H1 (cell line): Measurements from ENCODE around the gene ABHD12. TPM values are rescaled to one million over a fixed set of nuclear protein-coding genes. Genes with fewer than 3 reads are reported as not detected.

Source experiments
- BRCA1 ChIP-seq: IDR thresholded peaks from 2 replicates; pipeline ENCODE4 v1.6.1; 2012; ENCODE audit warnings: low read depth, low read length, improper control_type of control experiment
- MAX ChIP-seq: IDR thresholded peaks from 2 replicates; pipeline ENCODE4 v1.6.1; 2012; ENCODE audit warnings: inconsistent platforms
- RNF2 ChIP-seq: fragments of 200-900, 300-1000 bp; sonication (generic); IDR thresholded peaks from 2 replicates; pipeline ENCODE4 v1.7.1; 2016; ENCODE audit warnings: borderline replicate concordance, low read depth, mild to moderate bottlenecking, antibody characterized with exemption, low read length; ENCODE audit not compliant: poor library complexity, severe bottlenecking; ENCODE audit errors: missing control alignments
- ZNF274 ChIP-seq: IDR thresholded peaks from 2 replicates; pipeline ENCODE4 v1.7.0; 2012; ENCODE audit warnings: low read length, borderline replicate concordance; ENCODE audit errors: extremely low read depth
- polyA plus RNA-seq, 7 experiments: library from polyadenylated mRNA; depleted of rRNA in 3 of 7; stranded (reverse) in 5 of 7; unstranded in 2 of 7; fragments of >200 nt in 5 of 7; fragments of 200-250 nt in 2 of 7; gene quantifications; 1 replicate in 5 of 7; 2 replicates in 1 of 7; 4 replicates in 1 of 7; pipeline versions ENCODE4 v1.2.1 to v1.2.3, GENCODE V29; 2011 to 2013; ENCODE audit warnings: missing spikeins in 2 of 7, mixed read lengths in 2 of 7
- total RNA-seq: library from RNA; stranded (reverse); fragmentation: NEBNext Ultra II Directional; extraction: Animal tissue kit (Norgen Biotek cat#: 25700); gene quantifications from 2 replicates; pipeline ENCODE4 v1.2.1, GENCODE V29; 2021

The ABHD12 gene
- total and polyA plus RNA-seq, 2 of the 8 experiments (the other 6 are each of a cell fraction or from before 2014, with no cell fraction given) = 31.3 to 59.5 TPM

GRCh38 chr20:25378884-25379733 lies 11.5 kb downstream of the ABHD12 start (continued):
- TF ChIP-seq ZNF274 (no peak), RNF2 (no peak), BRCA1 (no peak), MAX (no peak)
